Measurements from ENCODE around the gene ZNF318.

The ZNF318 gene

GRCh38 chr6:43302126-43302525 lies 67.3 kb downstream of the ZNF318 start:
- DNase-seq (ENCODE audit: low read depth, low spot score) = no peak

- DNase-seq (ENCODE audit: low read depth, low spot score) = no peak
Observed at GRCh38 chr6:43301081-43301870, 68.2 kb downstream of the ZNF318 start.

GRCh38 chr6:43299338-43300293 lies 69.8 kb downstream of the ZNF318 start:
- no peak for DNase-seq (ENCODE audit: low read depth, low spot score)

- no peak for DNase-seq (ENCODE audit: low read depth, low spot score)
Observed at GRCh38 chr6:43298565-43299337, 70.7 kb downstream of the ZNF318 start.

GRCh38 chr6:43297644-43298564 lies 71.5 kb downstream of the ZNF318 start, which contains the start of gene SLC22A7:
SLC22A7 (plus strand) TSS chr6:43298260; CDS start chr6:43298359, 99 bp downstream.
- DNase-seq (ENCODE audit: low read depth, low spot score) = no peak

GRCh38 chr6:43296780-43297497 lies 72.5 kb downstream of the ZNF318 start:
- no peak for DNase-seq (ENCODE audit: low read depth, low spot score)

- DNase-seq (ENCODE audit: low read depth, low spot score) = no peak
Observed at GRCh38 chr6:43295456-43295855, 74.0 kb downstream of the ZNF318 start.

GRCh38 chr6:43294536-43294935 lies 74.9 kb downstream of the ZNF318 start:
- DNase-seq (ENCODE audit: low read depth, low spot score) = no peak

- no peak for DNase-seq (ENCODE audit: low read depth, low spot score)
Observed at GRCh38 chr6:43293698-43294097, 75.7 kb downstream of the ZNF318 start.

- DNase-seq (ENCODE audit: low read depth, low spot score) = no peak
Observed at GRCh38 chr6:43292763-43293318, 76.6 kb downstream of the ZNF318 start.

- no peak for DNase-seq (ENCODE audit: low read depth, low spot score)
Observed at GRCh38 chr6:43292341-43292740, 77.1 kb downstream of the ZNF318 start.

GRCh38 chr6:43291708-43292107 lies 77.7 kb downstream of the ZNF318 start:
- no peak for DNase-seq (ENCODE audit: low read depth, low spot score)

GRCh38 chr6:43290905-43291355 lies 78.5 kb downstream of the ZNF318 start:
- no peak for DNase-seq (ENCODE audit: low read depth, low spot score)

- no peak for DNase-seq (ENCODE audit: low read depth, low spot score)
Observed at GRCh38 chr6:43290339-43290904, 79.0 kb downstream of the ZNF318 start.

GRCh38 chr6:43287717-43288679 lies 81.4 kb downstream of the ZNF318 start:
- no peak for DNase-seq (ENCODE audit: low read depth, low spot score)

- no peak for DNase-seq (ENCODE audit: low read depth, low spot score)
Observed at GRCh38 chr6:43286980-43287716, 82.3 kb downstream of the ZNF318 start.

GRCh38 chr6:43286456-43286979 lies 82.9 kb downstream of the ZNF318 start:
- DNase-seq (ENCODE audit: low read depth, low spot score) = no peak
